Measurements from ENCODE around the gene JPH4. TPM values are rescaled to one million over a fixed set of nuclear protein-coding genes. Genes with fewer than 3 reads are reported as not detected.

The JPH4 gene
- total and polyA plus RNA-seq, 2 donors (not counting 3 experiments of a cell fraction or from before 2014, with no cell fraction given), result 0.06 TPM; not detected in 1

DNA sequence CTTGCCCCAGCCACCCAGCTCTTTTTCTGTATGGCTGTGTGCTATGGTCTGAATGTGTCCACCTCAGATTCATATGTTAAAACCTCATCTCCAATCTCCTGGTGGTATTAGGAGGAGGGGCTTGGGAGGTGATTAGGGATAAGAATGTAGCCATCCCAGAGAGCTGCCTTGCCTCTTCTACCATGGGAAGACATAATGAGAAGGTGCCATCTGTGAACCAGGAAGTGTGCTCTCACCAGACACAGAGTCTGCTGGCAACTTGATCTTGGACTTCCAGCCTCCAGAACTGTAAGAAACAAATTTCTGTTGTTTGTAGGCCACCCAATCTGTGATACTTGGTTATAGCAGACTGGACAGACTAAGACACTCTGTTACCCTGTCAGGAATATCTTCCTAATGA, 22.8 kb upstream of the JPH4 start:
- Histone ChIP-seq H4K20me1 (replicated peaks; ENCODE audit: control insufficient read depth, extremely low read depth, insufficient read depth, low read length) (no peaks in the 10 kb centered on the region), H3K9me1 (replicated peaks; ENCODE audit: control insufficient read depth, extremely low read depth, insufficient read depth, low read length) (no peaks in the 10 kb centered on the region), H3K36me3 (ENCODE audit: control insufficient read depth in 2 of 2, extremely low read depth in 1 of 2, insufficient read depth in 2 of 2, low read length in 2 of 2) (no peaks in the 10 kb centered on the region), H3K4me1 (ENCODE audit: control insufficient read depth, extremely low read depth, insufficient read depth, low read length) (no peaks in the 10 kb centered on the region), H3K4me2 (ENCODE audit: insufficient read depth, low read length) (no peak overlapping the region), H3K79me2 (ENCODE audit: control insufficient read depth, insufficient read depth, low read length) (no peaks in the 10 kb centered on the region), H3K9me3 (replicated peaks; ENCODE audit: control insufficient read depth, insufficient read depth, low read length) (no peaks in the 10 kb centered on the region), H3K9ac (replicated peaks; ENCODE audit: extremely low read depth, insufficient read depth, low read length) (no peak overlapping the region), H3K27ac (ENCODE audit: insufficient read depth, low read depth, low read length) (no peak overlapping the region), H2AFZ (ENCODE audit: low read depth, low read length) (no peak overlapping the region), H3K4me3 (replicated peaks in 1 of 3; ENCODE audit: insufficient read depth in 1 of 3, low read depth in 1 of 3, low read length in 3 of 3) (no peak overlapping the region), H3K27me3 (ENCODE audit: control insufficient read depth in 2 of 2, insufficient read depth in 2 of 2, low read length in 2 of 2) (no peaks in the 10 kb centered on the region)
- DNase-seq (ENCODE audit: low read depth, low spot score) (no peak), FAIRE-seq (no peak)
- CTCF ChIA-PET, result interaction anchor here (1.8 kb wide), 1 partner anchor 12 kb away, joined by 7 read pairs; no protein-coding TSS in a partner anchor
- dilution Hi-C loops (cut with MboI; ENCODE audit: extremely low pct_ligation_motif_present, low sequenced_read_pairs), result no loop called here
- TF ChIP-seq MAX (IDR thresholded peaks at IDR 0.05; ENCODE audit: insufficient read depth, insufficient read length), result no peak
- no peak for TF ChIP-seq EZH2 (IDR thresholded peaks at IDR 0.05; ENCODE audit: borderline replicate concordance, low read depth, low read length, severe bottlenecking)
- no peak for TF ChIP-seq MYC (IDR thresholded peaks at IDR 0.05; ENCODE audit: low read depth, low read length)
- TF ChIP-seq POLR2AphosphoS5 (IDR thresholded peaks at IDR 0.05; ENCODE audit: insufficient read depth, low read depth, low read length), result no peak
- no peak for TF ChIP-seq FOS (IDR thresholded peaks at IDR 0.05; ENCODE audit: borderline replicate concordance, insufficient read depth, low read length)
- no peak for TF ChIP-seq POLR2A (IDR thresholded peaks at IDR 0.05; ENCODE audit: low read depth, low read length)
- TF ChIP-seq, protein P1, sequence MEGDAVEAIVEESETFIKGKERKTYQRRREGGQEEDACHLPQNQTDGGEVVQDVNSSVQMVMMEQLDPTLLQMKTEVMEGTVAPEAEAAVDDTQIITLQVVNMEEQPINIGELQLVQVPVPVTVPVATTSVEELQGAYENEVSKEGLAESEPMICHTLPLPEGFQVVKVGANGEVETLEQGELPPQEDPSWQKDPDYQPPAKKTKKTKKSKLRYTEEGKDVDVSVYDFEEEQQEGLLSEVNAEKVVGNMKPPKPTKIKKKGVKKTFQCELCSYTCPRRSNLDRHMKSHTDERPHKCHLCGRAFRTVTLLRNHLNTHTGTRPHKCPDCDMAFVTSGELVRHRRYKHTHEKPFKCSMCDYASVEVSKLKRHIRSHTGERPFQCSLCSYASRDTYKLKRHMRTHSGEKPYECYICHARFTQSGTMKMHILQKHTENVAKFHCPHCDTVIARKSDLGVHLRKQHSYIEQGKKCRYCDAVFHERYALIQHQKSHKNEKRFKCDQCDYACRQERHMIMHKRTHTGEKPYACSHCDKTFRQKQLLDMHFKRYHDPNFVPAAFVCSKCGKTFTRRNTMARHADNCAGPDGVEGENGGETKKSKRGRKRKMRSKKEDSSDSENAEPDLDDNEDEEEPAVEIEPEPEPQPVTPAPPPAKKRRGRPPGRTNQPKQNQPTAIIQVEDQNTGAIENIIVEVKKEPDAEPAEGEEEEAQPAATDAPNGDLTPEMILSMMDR (IDR thresholded peaks at IDR 0.05; ENCODE audit: extremely low read depth in 1 of 2, insufficient read depth in 1 of 2, low read depth in 1 of 2, low read length in 2 of 2), result no peak
- TF ChIP-seq GATA2 (IDR thresholded peaks at IDR 0.05; ENCODE audit: insufficient read depth, insufficient read length, low read depth, low read length), result no peak
- no peak for TF ChIP-seq JUN (IDR thresholded peaks at IDR 0.05; ENCODE audit: borderline replicate concordance, insufficient read depth, insufficient read length, low read depth)
- intact Hi-C loops (cut with micrococcal nuclease), result no loop called here
- no TSS peak for BruUV-seq (replicated peaks)
- POLR2A ChIA-PET, result no interaction called here
